HG03457 (cell line): ENCODE measurements around the gene PLA2G4E.

Source experiments
- ATAC-seq: cut with Tn5 transposase; IDR thresholded peaks from one replicate; pipeline ENCODE4 v1.9.1; 2021; ENCODE audit warnings: moderate number of reproducible peaks; ENCODE audit not compliant: unreplicated experiment

Gene PLA2G4E, protein sequence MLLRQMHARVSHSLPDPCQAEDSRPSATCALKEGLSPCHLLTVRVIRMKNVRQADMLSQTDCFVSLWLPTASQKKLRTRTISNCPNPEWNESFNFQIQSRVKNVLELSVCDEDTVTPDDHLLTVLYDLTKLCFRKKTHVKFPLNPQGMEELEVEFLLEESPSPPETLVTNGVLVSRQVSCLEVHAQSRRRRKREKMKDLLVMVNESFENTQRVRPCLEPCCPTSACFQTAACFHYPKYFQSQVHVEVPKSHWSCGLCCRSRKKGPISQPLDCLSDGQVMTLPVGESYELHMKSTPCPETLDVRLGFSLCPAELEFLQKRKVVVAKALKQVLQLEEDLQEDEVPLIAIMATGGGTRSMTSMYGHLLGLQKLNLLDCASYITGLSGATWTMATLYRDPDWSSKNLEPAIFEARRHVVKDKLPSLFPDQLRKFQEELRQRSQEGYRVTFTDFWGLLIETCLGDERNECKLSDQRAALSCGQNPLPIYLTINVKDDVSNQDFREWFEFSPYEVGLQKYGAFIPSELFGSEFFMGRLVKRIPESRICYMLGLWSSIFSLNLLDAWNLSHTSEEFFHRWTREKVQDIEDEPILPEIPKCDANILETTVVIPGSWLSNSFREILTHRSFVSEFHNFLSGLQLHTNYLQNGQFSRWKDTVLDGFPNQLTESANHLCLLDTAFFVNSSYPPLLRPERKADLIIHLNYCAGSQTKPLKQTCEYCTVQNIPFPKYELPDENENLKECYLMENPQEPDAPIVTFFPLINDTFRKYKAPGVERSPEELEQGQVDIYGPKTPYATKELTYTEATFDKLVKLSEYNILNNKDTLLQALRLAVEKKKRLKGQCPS

DNA sequence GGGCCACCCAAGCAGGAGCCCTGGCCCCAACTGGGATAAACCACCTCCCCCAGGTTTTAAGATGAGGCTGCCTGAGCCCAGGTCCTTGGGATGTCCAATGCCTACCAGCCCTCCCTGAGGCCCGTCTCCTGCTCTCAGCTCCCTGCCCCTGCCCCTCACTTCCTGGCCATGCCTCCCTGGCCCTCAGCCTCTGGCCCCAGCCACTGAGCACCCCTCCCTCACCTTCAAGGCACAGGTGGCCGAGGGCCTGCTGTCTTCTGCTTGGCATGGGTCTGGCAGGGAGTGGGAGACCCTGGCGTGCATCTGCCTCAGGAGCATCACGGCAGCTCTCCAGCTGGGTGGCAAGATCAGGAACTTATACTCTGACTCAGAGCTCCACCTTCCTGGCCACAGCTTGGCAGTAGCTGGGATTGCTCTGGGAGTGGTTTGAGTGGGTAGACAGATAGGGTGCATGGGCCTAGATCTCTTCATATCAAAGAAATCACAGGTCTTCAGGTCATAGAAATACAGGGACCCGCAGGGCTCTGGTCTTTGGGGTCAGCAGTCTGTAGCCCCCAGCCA, at the start of gene PLA2G4E:
PLA2G4E (minus strand) TSS at position 330 of the 561 bp plus-strand sequence; CDS start at position 318, 12 bp downstream.
- no peak for ATAC-seq

DNA sequence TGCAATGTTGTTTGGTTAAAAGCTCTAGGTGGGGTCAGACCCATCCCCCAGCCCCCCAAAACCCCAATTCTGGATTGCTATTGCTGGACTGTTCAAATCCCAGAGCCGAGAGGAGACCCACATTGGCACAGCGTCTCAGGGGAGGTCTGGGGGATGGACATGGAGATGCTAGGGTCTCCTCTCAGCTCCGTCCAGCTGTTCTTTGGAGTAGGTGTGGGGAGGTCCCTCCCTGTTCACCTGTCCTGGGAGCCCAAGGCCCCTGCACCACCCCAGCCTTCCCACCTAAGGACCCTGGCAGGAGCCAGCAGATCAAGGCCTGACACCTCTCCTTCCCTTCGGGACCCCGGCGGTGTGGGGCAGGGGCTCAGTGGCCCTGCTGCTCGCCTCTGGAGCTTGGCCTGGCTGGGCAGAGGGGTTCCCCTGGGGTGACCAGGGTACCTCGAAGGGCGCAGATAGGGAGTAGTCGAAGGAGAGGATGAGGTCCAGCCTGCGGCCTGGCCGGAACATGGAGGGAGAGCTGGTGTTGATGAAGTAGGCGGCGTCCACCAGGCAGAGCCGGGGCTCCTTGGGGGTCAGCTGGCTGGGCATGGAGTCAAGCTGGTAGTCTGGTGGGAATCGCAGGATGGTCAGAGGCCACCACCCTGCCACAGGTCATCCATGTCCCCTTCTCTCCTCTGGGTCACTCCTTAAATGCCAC, 49.6 kb upstream of the PLA2G4E start:
- ATAC-seq = no peak

DNA sequence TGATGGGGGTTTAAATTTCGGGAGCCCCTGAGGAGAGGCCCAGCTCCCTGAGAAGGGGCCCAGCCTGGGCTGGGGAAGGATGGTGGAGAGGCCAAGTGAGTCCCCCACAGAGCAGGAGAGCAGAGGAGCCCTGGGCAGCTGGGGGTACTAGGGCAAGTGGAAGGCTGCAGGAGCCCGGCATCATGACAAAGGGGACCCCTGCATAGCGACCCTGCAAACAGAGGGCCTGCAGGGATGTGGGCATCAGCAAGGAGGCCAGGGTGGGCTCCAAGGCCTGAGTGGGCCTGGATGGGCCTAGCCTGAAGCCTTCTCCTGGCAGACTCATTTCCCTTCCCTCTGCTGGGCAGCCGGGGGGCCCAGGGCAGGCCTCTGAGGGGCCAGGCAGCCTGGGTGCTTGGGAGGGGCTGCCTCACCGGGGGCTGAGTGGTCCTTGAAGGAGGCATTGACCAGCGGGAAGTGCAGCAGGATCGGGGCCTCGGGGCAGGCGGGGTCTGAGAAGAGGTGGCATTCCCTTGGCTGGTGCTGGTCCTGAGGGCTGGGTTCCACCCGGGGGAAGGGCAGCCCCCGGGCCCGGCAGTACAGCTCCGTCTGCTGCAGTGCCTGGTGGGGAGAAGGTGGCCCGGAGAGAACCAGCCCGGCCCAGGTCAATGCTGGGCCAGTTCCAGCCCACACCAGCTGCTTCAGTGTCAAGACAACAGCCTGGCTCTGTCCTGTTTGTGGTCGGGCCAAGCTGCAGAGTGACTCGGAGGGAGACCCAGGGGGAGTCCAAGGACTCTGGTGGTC, 48.8 kb upstream of the PLA2G4E start:
- ATAC-seq = no peak

DNA sequence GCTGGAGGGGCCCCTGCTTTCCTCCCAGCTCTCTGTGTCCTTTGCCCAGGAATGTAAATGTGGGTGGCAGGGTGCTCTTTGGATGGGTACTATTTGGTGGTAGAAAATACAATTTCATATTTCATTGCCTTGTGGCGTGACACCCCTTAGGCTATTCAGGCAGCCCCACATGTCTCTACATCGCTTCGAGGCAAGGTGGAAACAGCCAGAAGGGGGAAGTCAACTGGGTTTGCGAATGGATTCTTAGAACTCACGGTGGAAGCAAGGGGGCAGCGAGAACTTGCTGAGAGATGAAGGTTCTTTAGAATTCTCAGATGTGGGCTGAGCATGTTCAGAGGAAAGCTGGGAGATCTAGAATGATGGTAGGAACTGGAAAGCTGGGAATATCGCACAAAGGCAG, 48.2 kb upstream of the PLA2G4E start:
- no peak for ATAC-seq

DNA sequence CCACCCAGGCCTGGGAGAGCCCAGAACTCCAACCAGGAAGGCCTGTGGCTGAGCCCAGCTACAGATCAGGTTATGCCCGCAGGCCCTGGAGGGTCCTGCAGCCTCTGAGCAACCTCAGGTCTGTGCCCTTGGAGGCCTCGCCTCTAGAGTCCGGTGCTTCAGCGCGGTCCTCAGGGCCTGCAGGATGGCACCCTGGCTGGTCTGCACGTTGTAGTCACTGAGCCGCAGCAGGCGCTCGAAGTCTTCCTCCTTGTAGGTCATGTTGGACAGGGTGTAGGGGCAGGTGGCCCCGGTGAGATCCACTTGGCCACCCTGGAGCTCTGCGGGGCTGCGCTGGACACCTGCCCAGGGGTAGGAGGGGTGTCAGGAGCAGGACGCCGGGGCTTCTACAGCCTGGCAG, 47.8 kb upstream of the PLA2G4E start:
- no peak for ATAC-seq

DNA sequence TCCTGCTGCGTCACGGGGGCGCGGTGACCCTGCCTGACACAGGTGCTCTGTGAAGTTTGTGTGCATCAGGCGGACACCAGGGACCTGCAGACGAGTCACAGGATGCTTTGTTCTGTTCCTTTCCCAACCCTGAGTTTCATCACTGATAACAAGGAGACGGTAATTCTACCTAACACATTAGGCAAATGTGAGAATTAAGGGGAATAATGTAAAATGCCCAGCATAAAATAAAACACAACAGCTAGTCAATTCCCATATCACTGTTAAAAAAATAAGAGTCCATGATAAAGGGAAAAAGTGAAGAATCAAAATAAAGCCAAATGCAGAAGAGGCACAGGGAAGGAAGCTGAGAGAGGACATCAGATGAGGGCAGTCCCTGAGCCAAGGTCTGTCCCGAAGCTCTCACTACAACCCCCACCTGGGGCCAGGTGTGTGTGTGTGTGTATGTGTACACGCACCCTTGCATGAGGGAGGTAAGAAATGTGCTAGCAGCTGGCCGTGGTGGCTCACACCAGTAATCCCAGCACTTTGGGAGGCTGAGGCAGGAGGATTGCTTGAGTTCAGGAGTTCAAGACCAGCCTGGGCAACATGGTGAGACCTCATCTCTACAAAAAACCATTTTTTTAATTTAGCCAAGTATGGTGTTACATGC, 46.0 kb upstream of the PLA2G4E start:
- no peak for ATAC-seq

DNA sequence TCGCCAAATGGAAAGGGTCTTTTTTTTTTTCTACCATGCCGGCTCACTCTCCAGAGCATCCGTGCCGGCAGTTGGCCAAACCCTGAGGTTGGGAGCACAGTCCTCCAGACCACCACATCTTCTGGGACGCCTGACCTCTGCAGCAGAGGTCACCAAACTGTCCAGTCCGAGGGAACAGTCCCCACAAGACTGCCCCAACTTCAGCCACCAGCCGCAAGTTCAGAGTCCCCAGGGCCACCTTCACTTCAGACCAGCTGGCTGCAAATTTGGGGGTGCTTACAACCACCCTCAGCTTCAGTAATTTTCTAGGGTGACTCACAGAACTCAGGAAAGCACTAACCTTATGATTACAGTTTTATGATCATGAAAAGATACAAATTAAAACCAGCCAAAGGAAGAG, 44.6 kb upstream of the PLA2G4E start:
- no peak for ATAC-seq

DNA sequence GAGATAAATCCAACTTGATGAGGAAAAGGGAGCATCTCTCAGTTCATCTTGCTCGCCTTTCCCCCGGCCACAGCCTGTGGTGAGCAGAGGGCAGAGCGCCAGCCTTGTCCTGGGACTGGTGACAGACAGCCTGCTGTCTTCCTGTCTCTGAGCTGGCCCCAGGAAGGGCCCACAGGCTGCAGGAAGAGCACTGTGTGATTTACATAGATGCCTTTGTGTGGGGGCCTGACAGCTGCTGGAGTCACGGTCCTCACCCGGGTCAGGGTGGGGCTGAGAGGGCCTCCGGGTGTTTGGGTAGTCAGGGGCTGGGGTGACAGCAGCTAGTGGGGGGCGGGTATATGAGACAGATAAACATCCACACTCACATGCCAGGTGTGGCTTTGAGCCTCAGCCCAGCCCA, 44.2 kb upstream of the PLA2G4E start:
- no peak for ATAC-seq

DNA sequence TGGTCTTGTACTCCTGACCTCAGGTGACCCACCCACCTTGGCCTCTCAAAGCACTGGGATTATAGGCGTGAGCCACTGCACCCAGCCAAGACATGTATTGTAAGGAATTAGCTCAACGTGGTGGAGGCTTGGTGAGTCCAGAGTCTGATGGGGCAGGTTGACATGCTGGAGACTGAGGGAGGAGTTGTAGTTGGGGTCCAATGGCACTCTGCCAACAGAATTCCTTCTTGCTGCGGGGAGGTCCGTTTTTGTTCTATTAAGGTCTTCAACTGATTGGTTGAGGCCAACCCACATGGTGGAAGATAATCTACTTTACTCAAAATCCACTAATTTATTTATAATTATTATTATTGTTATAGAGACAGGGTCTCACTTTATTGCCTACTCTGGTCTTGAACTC, 43.4 kb upstream of the PLA2G4E start:
- no peak for ATAC-seq

DNA sequence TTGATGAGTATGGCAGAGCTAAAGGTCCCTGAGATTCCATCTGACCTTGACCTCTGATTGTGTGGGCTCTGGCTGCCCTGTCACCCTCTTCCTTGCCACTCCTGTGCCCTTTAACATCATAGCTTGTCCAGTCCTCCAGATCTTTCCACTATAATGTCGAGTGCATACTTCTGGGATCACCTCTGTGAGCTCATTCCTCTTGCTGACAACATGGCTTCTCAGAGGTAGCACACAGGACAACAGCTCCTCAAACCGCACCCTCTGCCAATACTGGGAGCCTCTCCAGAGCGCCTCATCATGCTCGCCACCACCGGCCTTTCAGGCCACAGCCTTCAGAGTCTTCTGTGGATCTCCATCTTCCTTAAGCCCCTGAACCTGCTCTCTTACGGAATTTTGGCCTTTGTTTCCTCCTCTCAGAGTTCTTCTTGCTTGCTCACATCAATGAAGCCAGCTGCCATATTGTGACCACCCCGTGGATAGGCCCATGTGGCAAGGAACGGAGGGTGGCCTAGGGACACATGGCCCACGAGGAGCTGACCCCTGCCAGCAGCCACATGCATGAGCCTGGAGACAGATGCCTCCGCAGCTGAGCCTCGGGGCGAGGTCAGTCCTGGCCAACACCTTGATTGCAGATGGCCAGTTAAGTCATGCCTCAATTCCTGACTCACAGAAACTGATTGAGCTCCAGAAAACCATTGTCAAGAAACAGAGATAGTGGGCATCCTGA, 42.4 kb upstream of the PLA2G4E start:
- ATAC-seq = no peak

DNA sequence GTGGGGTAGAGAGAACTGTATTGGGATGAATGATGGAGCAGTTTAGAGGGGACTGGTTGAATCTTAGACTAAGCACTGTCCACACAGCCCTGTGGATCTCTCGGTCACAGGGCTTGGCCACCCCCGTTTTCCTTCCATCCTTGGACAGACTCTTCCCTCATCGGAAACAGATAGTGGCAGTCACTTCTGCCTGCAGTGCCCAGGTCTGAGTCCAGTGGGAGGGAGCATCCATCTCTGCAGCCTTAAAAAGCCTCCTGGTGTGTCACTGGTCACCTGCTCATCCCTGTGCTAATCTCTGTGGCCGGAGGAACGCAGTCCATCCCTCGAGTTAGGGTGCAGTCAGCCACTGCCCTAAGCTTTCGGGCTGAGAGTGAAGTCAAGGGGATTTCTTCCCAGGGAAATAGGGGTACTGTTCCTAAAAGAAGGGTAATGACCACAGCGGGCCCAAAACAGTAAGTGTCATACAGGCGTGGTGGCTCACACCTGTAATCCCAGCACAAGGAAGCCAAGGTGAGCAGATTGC, 41.5 kb upstream of the PLA2G4E start:
- no peak for ATAC-seq

DNA sequence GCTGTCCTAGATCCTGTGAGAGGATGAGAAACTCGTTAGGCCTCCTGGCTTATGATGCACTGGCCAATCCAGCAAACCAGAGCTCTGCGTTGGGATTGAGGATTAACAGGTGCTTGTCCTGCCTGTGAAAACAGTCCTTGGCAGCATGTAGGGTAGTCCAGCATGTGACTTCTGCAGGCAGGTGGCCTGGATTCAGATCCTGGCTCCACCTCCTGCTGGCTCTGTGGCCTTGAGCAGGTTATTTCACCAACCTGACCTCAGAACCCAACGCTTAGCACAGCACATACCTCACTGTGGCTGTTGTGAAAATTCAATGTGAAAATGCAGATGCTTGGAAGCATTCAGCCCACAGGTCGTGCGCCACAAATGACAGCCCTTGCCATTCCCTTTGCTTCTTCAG, 40.0 kb upstream of the PLA2G4E start:
- ATAC-seq = no peak

DNA sequence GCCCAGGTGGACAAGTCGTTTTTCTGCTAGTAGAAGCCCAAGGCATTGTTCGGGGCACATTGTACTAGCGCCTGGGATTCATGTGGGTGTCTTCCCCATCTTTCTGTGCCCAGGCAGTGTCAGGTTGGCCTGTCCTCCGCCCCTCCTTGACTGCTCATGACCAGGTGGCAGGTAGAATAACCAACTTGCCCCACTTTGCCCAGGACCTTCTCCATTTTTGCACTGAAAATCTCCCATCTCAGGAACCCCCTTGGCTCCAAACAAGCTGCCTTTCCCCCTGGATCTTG, 39.6 kb upstream of the PLA2G4E start:
- ATAC-seq = no peak

DNA sequence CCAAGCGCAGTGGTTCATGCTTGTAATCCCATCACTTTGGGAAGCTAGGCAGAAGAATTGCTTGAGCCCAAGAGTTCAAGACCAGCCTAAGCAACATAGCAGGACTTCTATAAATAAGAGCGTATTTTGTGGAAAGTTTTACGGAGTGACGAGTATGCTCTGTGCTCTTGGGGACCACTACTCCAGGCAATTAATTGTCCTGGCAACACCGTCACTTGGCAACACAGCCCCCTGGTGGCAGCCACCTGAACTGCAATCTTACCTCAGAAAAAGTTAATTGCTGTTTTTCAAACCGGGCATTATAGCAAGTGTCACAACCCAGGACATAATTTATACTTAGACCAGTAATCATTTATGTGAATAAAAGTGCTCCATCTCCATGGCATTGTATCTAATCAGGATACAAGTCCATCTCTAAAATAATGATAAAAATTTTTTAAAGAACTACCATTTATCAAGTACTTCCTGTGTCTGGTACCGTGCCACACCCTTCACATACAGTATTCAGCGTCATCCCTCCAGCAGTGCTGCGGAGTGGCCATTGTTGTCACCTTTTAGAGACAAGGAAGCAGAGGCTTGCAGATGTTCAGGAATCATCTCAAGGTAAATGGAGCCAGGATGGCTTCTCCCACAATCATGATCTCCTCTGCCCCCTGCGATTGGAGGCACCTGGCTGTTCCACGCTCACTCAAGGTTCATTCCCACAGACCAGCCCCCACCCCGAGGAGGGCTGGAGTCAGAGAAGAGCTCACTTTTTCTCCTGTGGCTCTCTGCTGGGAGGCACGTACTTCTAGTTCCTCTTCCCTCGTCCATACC, 39.0 kb upstream of the PLA2G4E start:
- ATAC-seq = no peak

DNA sequence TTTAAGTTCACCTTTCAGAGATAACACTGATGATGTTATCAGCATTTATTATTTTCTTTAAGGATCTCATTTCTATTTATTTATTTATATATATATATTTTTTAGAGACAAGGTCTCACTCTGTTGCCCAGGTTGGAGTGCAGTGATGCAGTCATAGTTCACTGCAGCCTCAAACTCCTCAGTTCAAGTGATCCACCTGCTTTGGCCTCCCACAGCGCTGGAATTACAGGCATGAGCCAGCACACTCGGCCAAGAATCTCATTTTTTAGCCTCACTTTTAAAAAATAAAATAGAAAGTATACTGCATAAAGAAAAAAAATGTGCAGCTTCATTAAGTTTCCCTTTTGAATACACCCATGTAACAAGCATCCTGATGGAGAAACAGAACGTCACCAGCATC, 37.9 kb upstream of the PLA2G4E start:
- no peak for ATAC-seq

DNA sequence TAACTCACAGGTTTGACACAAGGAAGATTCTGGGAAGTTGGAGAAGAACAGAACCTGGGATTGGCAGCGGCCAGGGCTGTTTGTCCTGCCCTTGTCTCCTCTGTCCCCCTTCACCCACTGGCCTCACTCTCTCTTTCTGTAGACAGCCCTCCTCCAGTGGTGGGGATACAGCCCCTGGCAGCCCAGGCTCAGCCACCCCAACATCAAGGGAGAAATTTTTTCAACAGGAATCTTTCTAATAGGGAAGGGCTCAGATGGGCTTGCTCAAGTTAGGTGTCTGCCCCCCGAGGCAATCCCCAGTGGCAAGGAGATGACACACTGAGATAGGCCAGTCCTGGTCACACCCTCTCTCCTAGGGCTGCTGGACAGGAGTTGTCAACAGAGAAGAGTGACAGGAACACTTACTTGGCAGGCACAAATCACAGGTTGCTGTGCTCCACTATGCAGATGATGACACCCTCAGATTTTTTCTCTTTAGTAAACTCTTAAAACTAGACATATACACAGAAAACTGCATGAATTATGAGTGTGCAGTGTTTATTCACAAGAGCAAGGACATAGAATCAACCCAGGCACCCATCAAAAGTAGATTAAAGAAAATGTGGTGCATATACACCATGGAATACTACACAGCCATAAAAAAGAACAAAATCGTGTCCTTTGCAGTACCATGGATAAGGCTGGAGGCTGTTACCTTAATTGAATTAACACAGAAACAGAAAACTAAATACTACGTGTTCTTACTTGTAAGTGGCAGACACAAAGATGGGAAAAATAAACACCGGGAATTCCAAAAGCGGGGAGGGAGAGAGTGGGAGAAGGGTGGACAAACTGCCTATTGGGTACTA, 37.2 kb upstream of the PLA2G4E start:
- no peak for ATAC-seq

DNA sequence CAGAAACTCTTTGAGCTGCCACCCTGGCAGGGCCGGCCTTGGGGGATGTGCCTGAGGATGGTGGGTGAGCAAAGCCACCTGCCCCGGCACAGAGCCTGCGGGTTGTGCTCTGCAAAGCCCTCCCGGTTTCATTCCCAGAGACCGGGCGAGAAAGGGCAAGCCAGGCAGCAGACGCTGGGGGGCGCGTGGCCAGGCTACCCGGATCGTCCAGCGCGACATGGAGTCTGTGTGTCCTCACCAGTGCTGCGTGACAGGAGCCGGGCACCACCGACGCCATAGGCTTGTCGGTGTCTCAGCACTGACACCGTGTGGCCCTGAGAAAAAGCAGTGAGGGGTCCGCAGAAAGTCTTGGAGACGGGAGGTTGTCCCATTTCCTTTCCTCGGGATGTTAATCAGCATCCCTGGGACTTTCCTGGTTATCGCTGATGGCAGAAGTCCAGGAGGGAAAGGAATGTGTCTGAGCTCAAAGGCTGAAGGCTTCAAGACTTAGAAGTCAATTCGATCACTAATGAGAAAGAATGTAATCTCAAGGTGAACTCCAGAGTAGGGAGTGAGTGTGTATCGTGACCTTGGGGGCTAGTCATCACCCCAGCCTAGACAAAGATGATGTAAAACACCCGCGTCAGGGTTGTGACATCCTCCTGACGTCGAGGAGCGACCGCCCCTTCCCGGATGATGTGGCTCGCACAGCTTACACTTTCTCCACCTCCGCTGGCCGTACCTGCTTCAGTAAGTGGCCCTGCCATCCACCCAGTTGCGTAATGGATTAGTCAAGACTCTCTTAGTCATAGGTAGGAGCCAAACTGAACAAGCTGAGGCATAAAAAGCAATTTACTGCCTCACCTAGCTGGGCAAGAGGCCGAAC, 36.3 kb upstream of the PLA2G4E start:
- no peak for ATAC-seq
